Neural crest cell (in vitro differentiated cells): ENCODE data around the gene STIP1. TPM values are rescaled to one million over a fixed set of nuclear protein-coding genes. Genes with fewer than 3 reads are reported as not detected.
A peak's percentile ranks its signal among the peaks of the same experiment; 100 is the strongest.

Experiments
- DNase-seq: peaks from one replicate; pipeline ENCODE4 v3.0.0; 2021; ENCODE audit warnings: low read depth, mixed read lengths, low spot score
- H3K27ac Mint-ChIP-seq: one replicate; pipeline ENCODE4 v1.8.0; 2021; ENCODE audit warnings: mild to moderate bottlenecking, mixed read lengths; ENCODE audit not compliant: unreplicated experiment
- H3K27me3 Mint-ChIP-seq: 2 replicates; pipeline ENCODE4 v1.8.0; 2021; ENCODE audit warnings: low read depth, mild to moderate bottlenecking, mixed read lengths
- H3K36me3 Mint-ChIP-seq: 2 replicates; pipeline ENCODE4 v1.8.0; 2021; ENCODE audit warnings: low read depth, mild to moderate bottlenecking, mixed read lengths
- H3K4me1 Mint-ChIP-seq: 2 replicates; pipeline ENCODE4 v1.8.0; 2021; ENCODE audit warnings: mixed read lengths
- H3K4me3 Mint-ChIP-seq: one replicate; pipeline ENCODE4 v1.8.0; 2021; ENCODE audit warnings: mild to moderate bottlenecking, mixed read lengths
- H3K9me3 Mint-ChIP-seq: 2 replicates; pipeline ENCODE4 v1.8.0; 2021; ENCODE audit warnings: mixed read lengths
- total RNA-seq: library from RNA; stranded (reverse); gene quantifications from 2 replicates; pipeline ENCODE4 v1.2.1, GENCODE V29; 2021
- TF ChIP-seq, protein P1 (sequence below): fragments of 200-600 bp; sonication (generic); conservative IDR thresholded peaks from 2 replicates; pipeline ENCODE4 v1.5.0; 2021; ENCODE audit warnings: antibody characterized with exemption, mild to moderate bottlenecking

STIP1 gene
- total RNA-seq, 1 donor from 2014 or later: 296 TPM

DNA sequence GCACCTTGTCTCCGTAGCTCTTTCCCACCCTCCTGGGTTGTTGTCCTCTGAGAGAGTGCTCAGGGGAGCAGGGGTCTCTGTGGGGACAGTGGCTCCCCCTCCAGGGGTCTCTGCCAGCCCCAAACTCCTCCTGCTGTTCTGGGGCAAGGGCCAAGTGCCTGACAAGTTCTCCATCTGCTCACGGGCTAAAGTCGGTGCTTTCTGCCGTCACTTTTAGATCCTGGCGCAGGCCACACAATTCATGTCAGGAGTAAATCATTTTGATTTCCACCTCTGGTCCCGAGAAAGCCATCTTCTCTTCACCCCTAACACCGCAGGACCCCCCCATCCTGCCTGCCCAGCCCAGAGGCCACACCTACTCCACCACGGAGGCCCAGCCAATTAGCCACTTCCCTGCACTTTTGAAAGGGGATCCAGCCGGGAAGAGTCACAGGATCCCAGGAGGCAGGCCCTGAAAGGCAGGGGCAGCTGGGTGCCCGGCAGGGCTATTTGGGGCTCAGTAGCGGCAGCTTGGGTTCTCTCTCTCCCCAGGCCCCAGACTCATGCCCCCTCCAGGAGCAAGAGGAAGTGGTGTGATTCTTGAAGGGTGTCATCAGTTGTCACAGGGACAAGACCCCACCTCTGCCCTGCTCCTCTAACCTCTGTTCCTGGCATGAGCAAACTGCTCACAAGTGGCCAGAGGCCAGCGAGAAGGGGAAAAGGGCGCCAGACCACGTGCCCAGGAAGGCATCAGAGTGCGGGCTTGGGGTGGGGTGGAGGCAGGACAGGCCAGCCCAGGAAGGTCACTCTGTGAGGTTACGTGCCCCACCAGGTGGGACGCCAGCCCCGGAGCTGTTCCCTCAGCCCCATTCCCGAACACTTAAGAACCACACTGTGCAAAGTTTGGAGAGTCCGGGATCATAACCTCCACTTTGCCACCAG is 21.3 kb upstream of the STIP1 start:
- Mint-ChIP-seq H3K36me3 (peaks cover under 1% of the 10 kb centered on the region), H3K27ac (no peak overlapping the region), H3K9me3 (no peaks in the 10 kb centered on the region), H3K4me3 (peak overlapping the region; percentile 82), H3K27me3 (no peaks in the 10 kb centered on the region), H3K4me1 (peaks cover 25% of the 10 kb centered on the region)
- no peak for DNase-seq
- TF ChIP-seq, protein P1, sequence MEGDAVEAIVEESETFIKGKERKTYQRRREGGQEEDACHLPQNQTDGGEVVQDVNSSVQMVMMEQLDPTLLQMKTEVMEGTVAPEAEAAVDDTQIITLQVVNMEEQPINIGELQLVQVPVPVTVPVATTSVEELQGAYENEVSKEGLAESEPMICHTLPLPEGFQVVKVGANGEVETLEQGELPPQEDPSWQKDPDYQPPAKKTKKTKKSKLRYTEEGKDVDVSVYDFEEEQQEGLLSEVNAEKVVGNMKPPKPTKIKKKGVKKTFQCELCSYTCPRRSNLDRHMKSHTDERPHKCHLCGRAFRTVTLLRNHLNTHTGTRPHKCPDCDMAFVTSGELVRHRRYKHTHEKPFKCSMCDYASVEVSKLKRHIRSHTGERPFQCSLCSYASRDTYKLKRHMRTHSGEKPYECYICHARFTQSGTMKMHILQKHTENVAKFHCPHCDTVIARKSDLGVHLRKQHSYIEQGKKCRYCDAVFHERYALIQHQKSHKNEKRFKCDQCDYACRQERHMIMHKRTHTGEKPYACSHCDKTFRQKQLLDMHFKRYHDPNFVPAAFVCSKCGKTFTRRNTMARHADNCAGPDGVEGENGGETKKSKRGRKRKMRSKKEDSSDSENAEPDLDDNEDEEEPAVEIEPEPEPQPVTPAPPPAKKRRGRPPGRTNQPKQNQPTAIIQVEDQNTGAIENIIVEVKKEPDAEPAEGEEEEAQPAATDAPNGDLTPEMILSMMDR: no peak

- DNase-seq: peak; percentile 28
- Mint-ChIP-seq H3K27ac (no peak overlapping the region), H3K9me3 (no peaks in the 10 kb centered on the region), H3K4me1 (peaks cover 29% of the 10 kb centered on the region), H3K36me3 (peaks cover 3% of the 10 kb centered on the region), H3K27me3 (no peaks in the 10 kb centered on the region), H3K4me3 (peak overlapping the region; percentile 82)
- TF ChIP-seq, protein P1: no peak
Observed at GRCh38 chr11:64165481-64165841, 20.5 kb upstream of the STIP1 start.

- Mint-ChIP-seq H3K27me3 (no peaks in the 10 kb centered on the region), H3K27ac (peak within 1 kb of the TSS; percentile 57), H3K9me3 (no peaks in the 10 kb centered on the region), H3K4me3 (peak within 1 kb of the TSS; percentile 89), H3K36me3 (peaks cover 3% of the 10 kb centered on the region), H3K4me1 (peaks cover 29% of the 10 kb centered on the region)
- DNase-seq: peak; percentile 73
- TF ChIP-seq, protein P1: no peak
Observed at GRCh38 chr11:64165842-64166635, 19.9 kb upstream of the STIP1 start, which contains the start of gene MACROD1. Gene MACROD1, minus strand, starts transcription at chr11:64166113. Its CDS starts 119 bp downstream, at chr11:64165994.

DNA sequence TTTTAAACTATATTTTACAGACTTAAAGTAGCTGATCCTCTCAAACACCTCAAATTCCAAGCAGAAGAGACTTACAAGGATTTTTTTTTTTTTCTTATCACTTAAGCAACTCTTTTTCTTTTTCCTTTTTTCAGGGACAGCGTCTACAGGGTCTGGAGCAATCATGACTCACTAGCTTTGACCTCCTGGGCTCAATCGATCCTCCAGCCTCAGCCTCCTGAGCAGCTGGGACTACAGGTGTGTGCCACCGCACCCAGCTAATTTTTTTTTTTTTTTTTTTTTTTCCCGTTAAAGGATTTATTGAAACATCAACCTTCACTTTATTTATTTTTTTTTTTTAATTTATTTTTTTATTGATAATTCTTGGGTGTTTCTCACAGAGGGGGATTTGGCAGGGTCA is 15.6 kb upstream of the STIP1 start:
- peaks cover 19% of the 10 kb centered on the region for H3K4me1 Mint-ChIP-seq
- TF ChIP-seq, protein P1: no peak
- no peak overlapping the region for H3K4me3 Mint-ChIP-seq

GRCh38 chr11:64173616-64174355 is 12.2 kb upstream of the STIP1 start:
- H3K4me1 Mint-ChIP-seq: peaks cover 13% of the 10 kb centered on the region
- H3K4me3 Mint-ChIP-seq: peak overlapping the region; percentile 8
- peaks cover 10% of the 10 kb centered on the region for H3K36me3 Mint-ChIP-seq
- no peaks in the 10 kb centered on the region for H3K27me3 Mint-ChIP-seq
- no peak for DNase-seq
- no peak overlapping the region for H3K27ac Mint-ChIP-seq
- H3K9me3 Mint-ChIP-seq: peaks cover 2% of the 10 kb centered on the region
- TF ChIP-seq, protein P1: no peak

More for the DNA sequence above, 15.6 kb upstream of the STIP1 start:
- DNase-seq: no peak
- H3K9me3 Mint-ChIP-seq: peaks cover 2% of the 10 kb centered on the region
- no peak overlapping the region for H3K27ac Mint-ChIP-seq
- H3K27me3 Mint-ChIP-seq: no peaks in the 10 kb centered on the region
- H3K36me3 Mint-ChIP-seq: peaks cover 10% of the 10 kb centered on the region
